SK-N-SH (cell line): Measurements from ENCODE around the gene SIK2.

Source experiments
- EP300 ChIP-seq, 2 experiments: IDR thresholded peaks; 2 replicates each; pipeline versions ENCODE4 v1.4.0 to v1.6.1; 2012; ENCODE audit warnings: borderline replicate concordance in 1 of 2, low read depth in 1 of 2, low read length in 1 of 2
- JUND ChIP-seq: IDR thresholded peaks from 2 replicates; pipeline ENCODE4 v1.4.0; 2012
- POLR2AphosphoS5 ChIP-seq: IDR thresholded peaks from 2 replicates; pipeline ENCODE4 v1.6.1; 2012; ENCODE audit warnings: low read depth, low read length
- TAF1 ChIP-seq: IDR thresholded peaks from 2 replicates; pipeline ENCODE4 v1.6.1; 2012; ENCODE audit warnings: low read depth, mild to moderate bottlenecking, low read length, moderate library complexity, borderline replicate concordance
- TEAD4 ChIP-seq: IDR thresholded peaks from 2 replicates; pipeline ENCODE4 v1.4.0; 2012; ENCODE audit warnings: mild to moderate bottlenecking, borderline replicate concordance; ENCODE audit not compliant: insufficient read depth
- TF ChIP-seq, protein P1 (sequence below): fragments of 200-600 bp; sonication (generic); IDR thresholded peaks from 2 replicates; pipeline ENCODE4 v1.6.1; 2017; ENCODE audit warnings: antibody characterized with exemption, mild to moderate bottlenecking, moderate library complexity
- TF ChIP-seq, protein P2 (sequence below): IDR thresholded peaks from 2 replicates; pipeline ENCODE4 v1.6.1; 2012; ENCODE audit warnings: mild to moderate bottlenecking, low read depth, low read length, moderate library complexity
- TF ChIP-seq, protein P3 (sequence below): fragments of 150-350 bp; IDR thresholded peaks from 2 replicates; pipeline ENCODE4 v1.6.1; 2017; ENCODE audit warnings: antibody characterized with exemption, low read length, low read depth, borderline replicate concordance
- TF ChIP-seq, protein P4 (sequence below): IDR thresholded peaks from 2 replicates; pipeline ENCODE4 v1.4.0; 2012; ENCODE audit warnings: low read depth
- TF ChIP-seq, protein P5 (sequence below): fragments of 150-350 bp; IDR thresholded peaks from 2 replicates; pipeline ENCODE4 v1.6.1; 2016; ENCODE audit warnings: mild to moderate bottlenecking, low read depth, low read length

DNA sequence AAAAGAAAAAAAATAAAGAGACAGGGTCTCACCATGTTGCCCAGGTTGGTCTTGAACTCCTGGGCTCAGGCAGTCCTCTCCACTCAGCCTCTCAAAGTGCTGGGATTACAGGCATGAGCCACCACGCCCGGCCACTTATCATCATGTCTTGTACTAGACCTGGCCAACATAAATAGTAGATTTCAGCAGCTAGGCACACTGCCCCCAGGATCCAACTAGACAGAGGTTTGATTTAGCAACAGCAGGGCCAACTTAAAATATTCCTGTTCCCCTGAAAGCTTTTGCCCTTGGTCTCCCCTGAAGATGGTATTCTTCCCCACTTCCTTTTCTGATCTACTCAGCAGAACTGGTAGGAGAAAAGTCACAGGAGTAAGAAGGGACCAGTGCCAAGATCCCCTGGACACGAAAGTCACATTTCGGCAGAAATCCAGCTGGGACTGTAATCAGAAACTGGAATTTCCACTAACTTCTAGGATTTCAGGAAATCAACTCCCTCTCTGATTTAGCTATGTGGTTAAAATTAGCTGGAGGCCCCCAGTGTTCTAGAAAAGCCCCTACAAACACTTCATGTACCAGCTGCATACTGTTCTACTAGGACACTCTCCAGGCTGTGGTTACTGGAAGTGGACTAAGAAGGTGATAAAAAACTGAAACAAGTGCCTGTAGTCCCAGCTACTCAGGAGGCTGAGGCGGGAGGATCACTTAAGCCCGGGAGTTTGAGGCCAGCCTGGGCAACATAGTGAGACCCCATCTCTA lies 172.9 kb downstream of the SIK2 start:
- TF ChIP-seq TEAD4 (no peak), JUND (no peak), TAF1 (no peak), POLR2AphosphoS5 (no peak), EP300 (IDR thresholded peaks at IDR 0.05; ENCODE audit: borderline replicate concordance in 1 of 2, low read depth in 1 of 2, low read length in 1 of 2) (no peak)
- TF ChIP-seq, protein P1, sequence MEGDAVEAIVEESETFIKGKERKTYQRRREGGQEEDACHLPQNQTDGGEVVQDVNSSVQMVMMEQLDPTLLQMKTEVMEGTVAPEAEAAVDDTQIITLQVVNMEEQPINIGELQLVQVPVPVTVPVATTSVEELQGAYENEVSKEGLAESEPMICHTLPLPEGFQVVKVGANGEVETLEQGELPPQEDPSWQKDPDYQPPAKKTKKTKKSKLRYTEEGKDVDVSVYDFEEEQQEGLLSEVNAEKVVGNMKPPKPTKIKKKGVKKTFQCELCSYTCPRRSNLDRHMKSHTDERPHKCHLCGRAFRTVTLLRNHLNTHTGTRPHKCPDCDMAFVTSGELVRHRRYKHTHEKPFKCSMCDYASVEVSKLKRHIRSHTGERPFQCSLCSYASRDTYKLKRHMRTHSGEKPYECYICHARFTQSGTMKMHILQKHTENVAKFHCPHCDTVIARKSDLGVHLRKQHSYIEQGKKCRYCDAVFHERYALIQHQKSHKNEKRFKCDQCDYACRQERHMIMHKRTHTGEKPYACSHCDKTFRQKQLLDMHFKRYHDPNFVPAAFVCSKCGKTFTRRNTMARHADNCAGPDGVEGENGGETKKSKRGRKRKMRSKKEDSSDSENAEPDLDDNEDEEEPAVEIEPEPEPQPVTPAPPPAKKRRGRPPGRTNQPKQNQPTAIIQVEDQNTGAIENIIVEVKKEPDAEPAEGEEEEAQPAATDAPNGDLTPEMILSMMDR = no peak
- TF ChIP-seq, protein P2, sequence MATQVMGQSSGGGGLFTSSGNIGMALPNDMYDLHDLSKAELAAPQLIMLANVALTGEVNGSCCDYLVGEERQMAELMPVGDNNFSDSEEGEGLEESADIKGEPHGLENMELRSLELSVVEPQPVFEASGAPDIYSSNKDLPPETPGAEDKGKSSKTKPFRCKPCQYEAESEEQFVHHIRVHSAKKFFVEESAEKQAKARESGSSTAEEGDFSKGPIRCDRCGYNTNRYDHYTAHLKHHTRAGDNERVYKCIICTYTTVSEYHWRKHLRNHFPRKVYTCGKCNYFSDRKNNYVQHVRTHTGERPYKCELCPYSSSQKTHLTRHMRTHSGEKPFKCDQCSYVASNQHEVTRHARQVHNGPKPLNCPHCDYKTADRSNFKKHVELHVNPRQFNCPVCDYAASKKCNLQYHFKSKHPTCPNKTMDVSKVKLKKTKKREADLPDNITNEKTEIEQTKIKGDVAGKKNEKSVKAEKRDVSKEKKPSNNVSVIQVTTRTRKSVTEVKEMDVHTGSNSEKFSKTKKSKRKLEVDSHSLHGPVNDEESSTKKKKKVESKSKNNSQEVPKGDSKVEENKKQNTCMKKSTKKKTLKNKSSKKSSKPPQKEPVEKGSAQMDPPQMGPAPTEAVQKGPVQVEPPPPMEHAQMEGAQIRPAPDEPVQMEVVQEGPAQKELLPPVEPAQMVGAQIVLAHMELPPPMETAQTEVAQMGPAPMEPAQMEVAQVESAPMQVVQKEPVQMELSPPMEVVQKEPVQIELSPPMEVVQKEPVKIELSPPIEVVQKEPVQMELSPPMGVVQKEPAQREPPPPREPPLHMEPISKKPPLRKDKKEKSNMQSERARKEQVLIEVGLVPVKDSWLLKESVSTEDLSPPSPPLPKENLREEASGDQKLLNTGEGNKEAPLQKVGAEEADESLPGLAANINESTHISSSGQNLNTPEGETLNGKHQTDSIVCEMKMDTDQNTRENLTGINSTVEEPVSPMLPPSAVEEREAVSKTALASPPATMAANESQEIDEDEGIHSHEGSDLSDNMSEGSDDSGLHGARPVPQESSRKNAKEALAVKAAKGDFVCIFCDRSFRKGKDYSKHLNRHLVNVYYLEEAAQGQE = no peak
- TF ChIP-seq, protein P3, sequence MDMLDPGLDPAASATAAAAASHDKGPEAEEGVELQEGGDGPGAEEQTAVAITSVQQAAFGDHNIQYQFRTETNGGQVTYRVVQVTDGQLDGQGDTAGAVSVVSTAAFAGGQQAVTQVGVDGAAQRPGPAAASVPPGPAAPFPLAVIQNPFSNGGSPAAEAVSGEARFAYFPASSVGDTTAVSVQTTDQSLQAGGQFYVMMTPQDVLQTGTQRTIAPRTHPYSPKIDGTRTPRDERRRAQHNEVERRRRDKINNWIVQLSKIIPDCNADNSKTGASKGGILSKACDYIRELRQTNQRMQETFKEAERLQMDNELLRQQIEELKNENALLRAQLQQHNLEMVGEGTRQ = no peak
- TF ChIP-seq, protein P4, sequence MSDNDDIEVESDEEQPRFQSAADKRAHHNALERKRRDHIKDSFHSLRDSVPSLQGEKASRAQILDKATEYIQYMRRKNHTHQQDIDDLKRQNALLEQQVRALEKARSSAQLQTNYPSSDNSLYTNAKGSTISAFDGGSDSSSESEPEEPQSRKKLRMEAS = no peak
- TF ChIP-seq, protein P5, sequence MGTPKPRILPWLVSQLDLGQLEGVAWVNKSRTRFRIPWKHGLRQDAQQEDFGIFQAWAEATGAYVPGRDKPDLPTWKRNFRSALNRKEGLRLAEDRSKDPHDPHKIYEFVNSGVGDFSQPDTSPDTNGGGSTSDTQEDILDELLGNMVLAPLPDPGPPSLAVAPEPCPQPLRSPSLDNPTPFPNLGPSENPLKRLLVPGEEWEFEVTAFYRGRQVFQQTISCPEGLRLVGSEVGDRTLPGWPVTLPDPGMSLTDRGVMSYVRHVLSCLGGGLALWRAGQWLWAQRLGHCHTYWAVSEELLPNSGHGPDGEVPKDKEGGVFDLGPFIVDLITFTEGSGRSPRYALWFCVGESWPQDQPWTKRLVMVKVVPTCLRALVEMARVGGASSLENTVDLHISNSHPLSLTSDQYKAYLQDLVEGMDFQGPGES = no peak
